ENCODE results near the gene PRPF6. TPM values are rescaled to one million over a fixed set of nuclear protein-coding genes. Genes with fewer than 3 reads are reported as not detected.
"Not testable (repeated sequence)": the region's sequence is repeated elsewhere in the genome, so short reads cannot be mapped to it uniquely, and the experiment has no call there.

PRPF6 gene
- total RNA-seq, 1 experiment from 2014 or later: 126 TPM

DNA sequence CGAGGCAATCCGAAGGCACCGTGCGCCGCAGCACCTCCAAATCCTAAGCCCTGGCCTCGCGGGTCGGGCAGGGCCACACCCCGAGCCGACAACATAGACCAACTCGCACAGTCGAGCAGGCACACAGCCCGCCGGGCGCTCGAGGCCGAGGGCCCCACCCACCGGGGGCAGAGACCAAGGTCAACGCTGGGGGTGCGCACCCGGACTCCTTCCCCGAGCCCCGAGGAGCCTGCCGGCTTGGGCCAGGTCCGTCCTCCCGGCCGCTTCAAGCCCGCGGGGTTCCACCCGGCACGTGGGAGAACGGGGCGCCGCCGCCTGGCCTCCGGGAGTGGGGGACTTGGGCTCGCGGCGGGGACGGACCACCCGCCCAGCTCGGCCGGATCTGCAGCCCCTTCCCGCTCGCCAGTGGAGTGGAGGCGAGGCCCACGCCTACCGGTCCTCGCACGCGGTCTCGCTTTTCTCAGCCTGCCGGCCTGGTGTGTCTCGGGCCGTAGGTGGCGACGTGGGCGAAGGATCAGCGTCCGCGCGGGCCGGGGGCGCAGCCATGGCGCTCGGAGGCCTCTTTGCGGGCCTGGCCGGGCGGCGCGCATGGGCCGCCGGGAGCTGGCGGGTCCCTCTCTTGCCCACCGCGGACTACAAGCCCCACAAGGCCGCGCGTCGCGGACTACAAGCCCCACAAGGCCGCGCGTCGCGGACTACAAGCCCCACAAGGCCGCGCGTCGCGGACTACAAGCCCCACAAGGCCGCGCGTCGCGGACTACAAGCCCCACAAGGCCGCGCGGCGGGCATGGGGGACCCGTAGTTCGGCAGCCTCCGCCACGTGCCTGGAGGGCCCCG is 24.9 kb upstream of the PRPF6 start, which contains the start of gene UCKL1:
Gene UCKL1 (minus strand): TSS at position 590 of the 837 bp plus-strand sequence. CDS start 44 bp downstream, at position 546.
- peak; percentile 93 for DNase-seq

DNA sequence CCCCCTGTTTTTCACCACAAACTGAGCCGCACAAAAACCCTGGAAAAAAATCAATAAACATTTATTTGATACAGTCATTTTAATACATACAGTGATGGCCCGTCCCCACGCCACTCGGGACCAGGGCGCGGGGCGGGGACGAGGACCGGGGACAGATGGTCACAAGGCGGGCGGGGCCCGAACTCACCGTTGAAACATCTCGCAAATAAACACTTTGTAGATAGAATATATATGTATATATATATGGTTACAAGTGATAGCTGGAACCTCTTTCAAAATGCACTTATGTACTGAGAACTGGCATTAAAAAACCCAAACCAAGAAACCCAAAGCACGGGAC is 24.3 kb upstream of the PRPF6 start:
- H3K27me3 ChIP-seq: no peaks in the 10 kb centered on the region
- no peaks in the 10 kb centered on the region for H3K9me3 ChIP-seq
- peaks cover 48% of the 10 kb centered on the region for H3K36me3 ChIP-seq
- no peak for DNase-seq
- peak overlapping the region; percentile 98 for H3K4me3 ChIP-seq

More for the DNA sequence above, 24.9 kb upstream of the PRPF6 start, which contains the start of gene UCKL1:
- Histone ChIP-seq H3K9me3 (no peaks in the 10 kb centered on the region), H3K27me3 (no peaks in the 10 kb centered on the region), H3K4me3 (peak within 1 kb of the TSS; percentile 98), H3K36me3 (peaks cover 42% of the 10 kb centered on the region)

- no peaks in the 10 kb centered on the region for H3K9me3 ChIP-seq
- peak overlapping the region; percentile 98 for H3K4me3 ChIP-seq
- DNase-seq: peak; percentile 86
Observed at GRCh38 chr20:63957004-63957689, 23.8 kb upstream of the PRPF6 start.

DNA sequence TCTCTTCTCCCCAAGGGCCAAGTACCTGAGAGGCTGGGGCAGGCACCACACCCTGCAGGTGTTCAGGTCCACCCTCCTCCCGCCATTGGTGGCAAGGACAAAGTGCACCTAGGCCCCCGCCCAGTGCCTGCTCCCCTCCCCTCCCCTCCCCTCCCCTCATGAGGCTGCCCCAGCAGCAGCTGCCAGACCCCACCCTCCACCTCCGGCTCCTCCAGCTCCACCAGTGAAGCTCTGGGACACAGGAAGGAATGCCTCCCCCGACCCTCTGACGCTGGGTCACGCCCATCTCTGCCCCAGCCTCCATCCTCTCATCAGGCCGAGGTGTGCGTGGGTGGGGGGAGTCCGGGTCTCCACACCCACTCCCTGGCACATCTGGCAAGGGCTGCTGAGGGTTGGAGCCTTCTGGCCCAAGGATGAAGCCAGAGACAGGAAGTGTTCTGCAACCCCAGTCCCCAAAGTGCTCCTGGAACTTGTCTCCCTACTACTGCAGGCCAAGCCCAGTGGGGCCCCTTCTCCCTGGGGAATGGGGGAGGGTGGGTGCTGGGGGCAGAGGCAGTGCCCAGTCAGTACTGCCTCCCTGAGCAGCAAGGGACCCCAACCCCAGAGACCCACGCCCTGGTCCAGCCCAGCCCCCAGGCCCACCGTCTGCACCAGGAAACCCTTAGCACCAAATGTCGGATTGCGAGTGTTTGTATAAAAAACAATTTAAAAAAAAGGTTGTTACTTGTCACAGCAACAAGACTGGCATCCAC is 23.1 kb upstream of the PRPF6 start:
- Histone ChIP-seq H3K27me3 (no peaks in the 10 kb centered on the region), H3K36me3 (peaks cover 51% of the 10 kb centered on the region), H3K4me3 (peak overlapping the region; percentile 98), H3K9me3 (no peaks in the 10 kb centered on the region)
- peak; percentile 93 for DNase-seq

More at GRCh38 chr20:63957004-63957689, 23.8 kb upstream of the PRPF6 start:
- H3K27me3 ChIP-seq: no peaks in the 10 kb centered on the region
- peaks cover 51% of the 10 kb centered on the region for H3K36me3 ChIP-seq

DNA sequence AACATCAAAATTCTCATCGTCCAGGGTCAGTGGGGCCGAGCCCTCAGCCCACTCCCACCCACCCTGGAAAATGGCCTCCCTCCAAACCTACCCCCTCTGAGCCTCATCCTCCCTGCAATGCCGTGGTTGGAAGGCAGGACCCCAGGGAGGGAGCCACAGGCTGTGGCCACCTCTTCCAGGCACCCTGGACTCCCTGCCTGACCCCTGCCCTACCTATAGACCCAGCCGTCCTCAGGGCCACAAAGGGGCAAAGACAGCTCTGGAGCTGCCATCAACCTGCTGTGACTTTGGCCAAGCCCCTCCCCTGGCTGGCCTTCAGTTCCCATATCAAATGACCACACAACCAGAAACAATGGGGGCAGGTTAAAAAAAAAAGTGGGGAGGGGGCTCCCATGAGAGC is 22.5 kb upstream of the PRPF6 start:
- DNase-seq: no peak
- H3K9me3 ChIP-seq: no peaks in the 10 kb centered on the region
- H3K27me3 ChIP-seq: no peaks in the 10 kb centered on the region
- peaks cover 57% of the 10 kb centered on the region for H3K36me3 ChIP-seq
- no peak overlapping the region for H3K4me3 ChIP-seq

GRCh38 chr20:63958964-63959698 is 21.8 kb upstream of the PRPF6 start:
- Histone ChIP-seq H3K36me3 (peaks cover 61% of the 10 kb centered on the region), H3K9me3 (no peaks in the 10 kb centered on the region), H3K27me3 (no peaks in the 10 kb centered on the region), H3K4me3 (no peak overlapping the region)
- no peak for DNase-seq

DNA sequence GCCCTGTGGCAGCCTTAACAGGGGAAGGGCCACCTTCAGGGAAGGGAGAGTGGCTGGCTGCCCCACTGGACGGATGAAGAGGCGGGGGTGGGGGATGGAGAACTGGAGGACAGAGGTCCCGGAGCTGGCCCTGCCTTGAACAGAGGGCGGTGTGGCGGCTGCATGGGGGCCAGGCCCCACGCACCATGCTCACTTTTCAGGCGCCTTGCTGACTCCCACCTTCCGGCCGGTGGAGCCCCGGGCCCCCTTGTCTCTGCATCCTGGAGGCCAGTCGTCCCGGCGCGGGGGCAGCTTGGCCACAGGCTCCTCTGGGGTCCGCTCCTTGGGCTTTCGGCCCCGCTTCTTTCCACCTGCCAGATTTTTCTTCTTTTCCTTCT is 21.2 kb upstream of the PRPF6 start:
- DNase-seq: no peak
- H3K36me3 ChIP-seq: peaks cover 59% of the 10 kb centered on the region
- no peaks in the 10 kb centered on the region for H3K27me3 ChIP-seq
- H3K9me3 ChIP-seq: no peaks in the 10 kb centered on the region
- no peak overlapping the region for H3K4me3 ChIP-seq

DNA sequence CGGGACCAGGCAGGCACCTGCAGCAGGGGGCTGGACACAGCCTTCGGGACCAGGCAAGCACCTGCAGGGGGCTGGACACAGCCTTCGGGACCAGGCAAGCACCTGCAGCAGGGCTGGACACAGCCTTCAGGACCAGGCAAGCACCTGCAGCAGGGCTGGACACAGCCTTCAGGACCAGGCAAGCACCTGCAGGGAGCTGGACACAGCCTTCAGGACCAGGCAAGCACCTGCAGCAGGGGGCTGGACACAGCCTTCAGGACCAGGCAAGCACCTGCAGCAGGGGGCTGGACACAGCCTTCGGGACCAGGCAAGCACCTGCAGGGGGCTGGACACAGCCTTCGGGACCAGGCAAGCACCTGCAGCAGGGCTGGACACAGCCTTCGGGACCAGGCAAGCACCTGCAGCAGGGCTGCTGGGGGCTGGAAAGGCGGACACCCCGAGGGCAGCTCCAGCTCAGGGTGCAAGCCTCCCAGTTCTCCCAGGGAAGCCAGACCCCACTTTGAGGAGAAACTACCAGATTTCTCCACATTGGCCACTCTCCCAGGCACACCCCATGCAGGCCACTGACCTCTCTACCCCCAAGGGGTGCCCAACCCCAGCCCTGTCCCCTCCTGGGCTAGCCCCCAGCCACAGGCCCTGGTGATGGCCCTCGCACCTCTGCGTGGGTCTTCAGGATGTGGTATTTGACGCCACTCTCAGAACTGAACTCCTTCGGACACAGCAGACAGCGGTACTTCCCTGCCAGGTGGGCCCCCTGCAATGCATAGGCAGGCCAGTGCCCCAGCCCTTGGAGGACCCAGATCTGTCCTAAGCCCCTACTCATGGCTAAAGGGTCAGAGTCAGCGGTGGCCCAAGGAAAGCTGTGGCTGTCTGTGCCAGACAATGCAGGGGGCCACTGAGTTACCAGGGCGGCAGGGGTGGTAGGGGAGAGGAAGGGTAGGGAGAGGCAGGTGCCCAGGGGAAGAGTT is 20.0 kb upstream of the PRPF6 start:
- H3K9me3 ChIP-seq, DNase-seq, H3K4me3 ChIP-seq, H3K27me3 ChIP-seq: not testable (repeated sequence)
- H3K36me3 ChIP-seq: peaks cover 54% of the 10 kb centered on the region

DNA sequence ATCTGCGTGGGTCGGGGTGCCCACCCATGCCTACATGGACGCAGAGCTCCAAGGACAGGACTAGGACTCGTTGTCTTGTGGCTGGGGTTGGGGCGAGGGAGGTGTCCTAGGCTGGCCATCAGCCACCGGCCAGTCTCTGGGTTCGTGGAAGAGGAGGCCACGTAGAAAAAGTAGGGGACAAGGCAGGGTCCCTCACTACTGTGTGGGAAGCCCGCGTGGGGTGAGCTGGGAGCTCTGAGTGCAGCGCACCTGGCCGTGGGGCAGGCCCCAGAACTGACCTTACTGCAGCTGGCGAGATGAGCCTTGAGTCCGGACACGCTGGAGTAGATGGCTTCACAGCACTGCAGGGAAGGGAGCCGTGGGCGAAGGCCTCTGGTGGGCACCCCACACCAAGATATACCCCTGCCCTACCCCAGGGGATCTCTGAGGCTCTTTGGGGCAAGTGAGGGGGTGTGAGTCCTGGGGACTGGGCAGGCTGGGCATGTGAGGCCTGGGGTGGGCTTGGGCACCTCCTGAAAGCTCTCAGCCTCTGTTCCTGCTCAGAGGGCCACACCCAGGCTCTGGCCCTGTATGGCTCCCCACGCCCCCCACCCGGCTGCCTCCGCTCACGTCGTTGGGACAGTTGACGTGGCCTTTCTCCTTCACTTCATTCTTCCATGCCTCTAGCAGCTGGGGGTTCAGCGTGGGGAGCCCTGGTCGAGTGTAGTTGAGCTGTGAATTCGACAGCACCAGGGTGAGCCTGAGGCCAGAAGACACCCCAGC is 19.1 kb upstream of the PRPF6 start:
- DNase-seq: no peak
- H3K36me3 ChIP-seq: peaks cover 61% of the 10 kb centered on the region
- no peaks in the 10 kb centered on the region for H3K9me3 ChIP-seq

GRCh38 chr20:63962426-63963347 is 18.2 kb upstream of the PRPF6 start:
- H3K9me3 ChIP-seq: no peaks in the 10 kb centered on the region
- no peaks in the 10 kb centered on the region for H3K27me3 ChIP-seq
- no peak for DNase-seq
- H3K4me3 ChIP-seq: no peak overlapping the region
- peaks cover 69% of the 10 kb centered on the region for H3K36me3 ChIP-seq

More for the DNA sequence above, 19.1 kb upstream of the PRPF6 start:
- no peak overlapping the region for H3K4me3 ChIP-seq
- H3K27me3 ChIP-seq: no peaks in the 10 kb centered on the region

DNA sequence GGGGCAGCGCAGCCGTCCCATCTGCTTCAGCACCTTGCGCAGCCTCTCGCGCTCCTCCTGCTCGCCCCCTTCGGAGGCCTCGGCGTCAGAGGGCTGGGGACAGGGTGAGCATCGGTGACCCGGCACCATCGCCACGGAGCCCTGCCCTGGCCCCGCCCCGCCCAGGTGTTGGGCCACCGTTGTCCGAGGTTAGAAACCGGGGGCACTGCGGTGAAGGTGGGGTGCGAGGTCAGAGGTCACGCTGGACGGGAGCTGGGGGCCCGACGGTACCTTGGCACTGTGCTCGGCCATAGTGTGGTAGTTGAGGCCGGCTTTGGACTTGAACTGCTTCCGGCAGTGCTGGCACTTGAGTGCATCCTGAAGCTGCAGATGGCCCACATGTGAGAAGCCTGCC is 17.6 kb upstream of the PRPF6 start:
- DNase-seq: no peak
- Histone ChIP-seq H3K27me3 (no peaks in the 10 kb centered on the region), H3K9me3 (no peaks in the 10 kb centered on the region), H3K4me3 (no peak overlapping the region), H3K36me3 (peaks cover 74% of the 10 kb centered on the region)

DNA sequence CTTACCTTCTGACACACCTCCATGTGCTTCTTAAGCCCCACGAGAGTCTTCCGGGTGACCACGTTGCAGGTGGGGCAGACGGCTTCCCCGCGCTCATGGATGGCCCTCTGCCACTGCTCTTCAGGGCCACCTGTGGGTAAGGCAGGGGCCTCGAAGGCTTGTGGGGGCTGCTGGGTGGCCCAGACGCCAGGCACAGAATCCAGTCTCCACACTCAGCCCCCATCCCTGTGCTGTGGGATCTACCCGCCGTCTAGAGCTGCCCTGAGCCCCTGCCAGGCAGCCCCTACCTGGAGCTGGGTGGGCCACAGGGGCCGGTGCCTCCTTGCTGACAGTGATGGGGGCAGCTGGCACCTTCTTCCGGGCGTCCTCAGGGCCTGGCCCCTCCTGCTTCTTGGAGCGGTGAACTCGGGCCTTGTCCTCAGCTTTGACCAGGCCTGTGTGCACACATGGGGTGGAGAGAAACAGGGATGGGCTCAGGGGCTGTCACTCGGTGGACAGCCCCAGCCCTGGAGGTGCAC is 17.1 kb upstream of the PRPF6 start:
- H3K36me3 ChIP-seq: peaks cover 75% of the 10 kb centered on the region
- no peak for DNase-seq

DNA sequence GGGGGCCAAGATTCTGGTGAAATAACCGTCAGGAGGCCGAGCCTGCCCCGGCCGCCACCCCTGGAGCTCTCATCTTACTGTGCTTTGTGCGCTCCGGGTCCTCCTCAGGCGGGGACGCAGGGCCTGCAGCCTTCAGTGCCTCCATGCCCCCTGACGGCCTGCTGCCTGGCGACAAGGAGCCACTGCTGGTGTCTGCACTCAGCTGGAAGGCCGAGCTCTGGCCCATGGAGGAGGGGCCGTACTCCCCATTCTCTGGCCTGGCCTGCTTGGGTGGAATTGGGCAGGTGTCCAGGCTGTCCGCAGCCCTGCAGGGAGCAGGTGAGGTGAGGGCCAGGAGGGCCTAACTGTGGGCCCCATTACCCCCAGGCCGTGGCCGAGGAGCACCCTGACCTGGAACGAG is 16.5 kb upstream of the PRPF6 start:
- no peaks in the 10 kb centered on the region for H3K27me3 ChIP-seq
- no peak overlapping the region for H3K4me3 ChIP-seq
- peaks cover 70% of the 10 kb centered on the region for H3K36me3 ChIP-seq
- DNase-seq: no peak
- H3K9me3 ChIP-seq: no peaks in the 10 kb centered on the region

More for the DNA sequence above, 17.1 kb upstream of the PRPF6 start:
- H3K9me3 ChIP-seq: no peaks in the 10 kb centered on the region
- H3K4me3 ChIP-seq: no peak overlapping the region
- H3K27me3 ChIP-seq: no peaks in the 10 kb centered on the region
